Peyer's patch (tissue), 4 donors: ENCODE measurements around the gene GALNT2. TPM values are rescaled to one million over a fixed set of nuclear protein-coding genes. Genes with fewer than 3 reads are reported as not detected.

ENCODE experiments used
- DNase-seq, 3 donors: peaks; one replicate each; pipeline ENCODE4 v3.0.0-alpha.2; 2017 to 2019
- H3K27ac ChIP-seq, 4 donors: fragments of 200-600 bp; sonication (generic); one replicate each; pipeline ENCODE4 v1.5.1; 2016 to 2019
- H3K27me3 ChIP-seq, 2 donors: fragments of 200-600 bp; sonication (generic); one replicate each; pipeline ENCODE4 v1.5.1; 2019
- H3K36me3 ChIP-seq, 3 donors: fragments of 200-600 bp; sonication (generic); one replicate each; pipeline ENCODE4 v1.5.1; 2016 to 2019
- H3K4me1 ChIP-seq, 4 donors: fragments of 200-600 bp; sonication (generic); one replicate each; pipeline ENCODE4 v1.5.1; 2016 to 2019
- H3K4me3 ChIP-seq, 4 donors: fragments of 200-600 bp; sonication (generic); 1 replicate in 3 of 4; 2 replicates in 1 of 4; pipeline ENCODE4 v1.5.1; 2016 to 2019; ENCODE audit warnings: mild to moderate bottlenecking in 1 of 4
- H3K9me3 ChIP-seq, 4 donors: fragments of 200-600 bp; sonication (generic); one replicate each; pipeline ENCODE4 v1.5.1; 2016 to 2019; ENCODE audit warnings: mild to moderate bottlenecking in 1 of 4
- POLR2A ChIP-seq, 2 donors: fragments of 450-650 bp; IDR thresholded peaks; one replicate each; pipeline ENCODE4 v1.5.1; 2017; ENCODE audit warnings: antibody characterized with exemption in 2 of 2, mild to moderate bottlenecking in 2 of 2, moderate library complexity in 2 of 2
- total RNA-seq, 4 donors: library from RNA; depleted of rRNA; stranded (reverse); fragments of >200 nt; gene quantifications; one replicate each; pipeline ENCODE4 v1.1.0, GENCODE V29; 2016
- TF ChIP-seq, protein P1 (sequence below), 6 experiments: fragments of 450-650 bp in 4 of 6; fragments of 200-600 bp in 2 of 6; sonication (generic) in 1 of 6; IDR thresholded peaks; one replicate each; pipeline ENCODE4 v1.5.1; 2017 to 2019; ENCODE audit warnings: antibody characterized with exemption in 6 of 6, mild to moderate bottlenecking in 3 of 6, moderate library complexity in 1 of 6

GALNT2 gene
- total RNA-seq, 4 donors from 2014 or later: 36.3 to 52.5 (median 43.6) TPM

DNA sequence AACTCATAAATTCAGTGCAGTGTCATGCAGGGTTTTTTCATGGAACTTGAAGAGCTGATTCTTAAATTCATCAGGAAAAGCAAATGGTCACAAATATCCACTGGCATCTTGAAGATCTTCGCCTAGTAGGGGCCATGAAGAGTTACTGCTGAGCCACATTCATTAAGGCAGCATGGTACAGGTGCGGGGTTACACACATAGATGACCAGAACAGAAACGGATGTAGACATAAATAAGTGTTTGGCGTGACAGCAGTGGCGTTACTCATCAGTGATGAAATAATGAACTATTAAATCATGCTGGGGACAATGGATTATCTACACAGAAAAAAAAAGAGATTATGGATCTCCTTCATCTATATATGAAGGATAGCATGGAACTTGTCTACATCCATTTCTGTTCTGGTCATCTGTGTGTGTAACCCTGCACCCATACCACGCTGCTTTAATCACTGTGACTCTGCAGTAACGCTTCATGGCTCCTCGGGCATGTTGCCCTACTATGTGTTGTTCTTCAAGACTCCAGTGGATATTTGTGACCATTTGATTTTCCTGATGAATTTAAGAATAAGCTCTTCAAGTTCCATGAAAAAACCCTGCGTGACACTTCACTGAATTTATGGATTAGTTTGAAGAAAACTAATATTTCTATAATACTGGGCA lies 161.3 kb downstream of the GALNT2 start:
- Histone ChIP-seq H3K4me1 (no peaks in the 10 kb centered on the region), H3K36me3 (no peaks in the 10 kb centered on the region), H3K27me3 (no peaks in the 10 kb centered on the region), H3K27ac (no peak overlapping the region), H3K9me3 (no peaks in the 10 kb centered on the region), H3K4me3 (no peak overlapping the region)
- DNase-seq: no peak
- TF ChIP-seq, protein P1, sequence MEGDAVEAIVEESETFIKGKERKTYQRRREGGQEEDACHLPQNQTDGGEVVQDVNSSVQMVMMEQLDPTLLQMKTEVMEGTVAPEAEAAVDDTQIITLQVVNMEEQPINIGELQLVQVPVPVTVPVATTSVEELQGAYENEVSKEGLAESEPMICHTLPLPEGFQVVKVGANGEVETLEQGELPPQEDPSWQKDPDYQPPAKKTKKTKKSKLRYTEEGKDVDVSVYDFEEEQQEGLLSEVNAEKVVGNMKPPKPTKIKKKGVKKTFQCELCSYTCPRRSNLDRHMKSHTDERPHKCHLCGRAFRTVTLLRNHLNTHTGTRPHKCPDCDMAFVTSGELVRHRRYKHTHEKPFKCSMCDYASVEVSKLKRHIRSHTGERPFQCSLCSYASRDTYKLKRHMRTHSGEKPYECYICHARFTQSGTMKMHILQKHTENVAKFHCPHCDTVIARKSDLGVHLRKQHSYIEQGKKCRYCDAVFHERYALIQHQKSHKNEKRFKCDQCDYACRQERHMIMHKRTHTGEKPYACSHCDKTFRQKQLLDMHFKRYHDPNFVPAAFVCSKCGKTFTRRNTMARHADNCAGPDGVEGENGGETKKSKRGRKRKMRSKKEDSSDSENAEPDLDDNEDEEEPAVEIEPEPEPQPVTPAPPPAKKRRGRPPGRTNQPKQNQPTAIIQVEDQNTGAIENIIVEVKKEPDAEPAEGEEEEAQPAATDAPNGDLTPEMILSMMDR (IDR thresholded peaks at IDR 0.05): no peak
- no peak for TF ChIP-seq POLR2A (IDR thresholded peaks at IDR 0.05)

DNA sequence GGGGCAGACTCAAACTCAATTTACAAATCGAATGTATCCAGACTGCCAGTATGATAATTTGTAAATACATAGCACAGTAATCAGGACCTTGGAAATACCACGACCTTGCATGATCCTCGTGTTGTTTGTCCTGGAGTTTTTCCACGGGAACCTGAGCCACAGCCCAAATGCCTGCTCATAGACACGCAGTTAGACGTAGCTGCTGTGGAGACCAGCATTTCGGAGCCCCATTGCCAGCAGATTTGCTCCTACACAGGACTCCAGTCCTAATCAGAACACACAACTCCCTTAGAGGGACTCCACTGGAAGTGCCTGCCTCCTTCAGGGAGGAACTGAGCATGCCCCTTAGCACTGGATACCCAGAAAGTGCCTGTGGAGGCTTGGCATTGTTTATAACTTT lies 163.2 kb downstream of the GALNT2 start:
- Histone ChIP-seq H3K27ac (no peak overlapping the region), H3K27me3 (no peaks in the 10 kb centered on the region), H3K36me3 (no peaks in the 10 kb centered on the region), H3K9me3 (no peaks in the 10 kb centered on the region), H3K4me1 (no peaks in the 10 kb centered on the region), H3K4me3 (no peak overlapping the region)
- TF ChIP-seq, protein P1 (IDR thresholded peaks at IDR 0.05): no peak
- TF ChIP-seq POLR2A (IDR thresholded peaks at IDR 0.05): no peak
- no peak for DNase-seq

DNA sequence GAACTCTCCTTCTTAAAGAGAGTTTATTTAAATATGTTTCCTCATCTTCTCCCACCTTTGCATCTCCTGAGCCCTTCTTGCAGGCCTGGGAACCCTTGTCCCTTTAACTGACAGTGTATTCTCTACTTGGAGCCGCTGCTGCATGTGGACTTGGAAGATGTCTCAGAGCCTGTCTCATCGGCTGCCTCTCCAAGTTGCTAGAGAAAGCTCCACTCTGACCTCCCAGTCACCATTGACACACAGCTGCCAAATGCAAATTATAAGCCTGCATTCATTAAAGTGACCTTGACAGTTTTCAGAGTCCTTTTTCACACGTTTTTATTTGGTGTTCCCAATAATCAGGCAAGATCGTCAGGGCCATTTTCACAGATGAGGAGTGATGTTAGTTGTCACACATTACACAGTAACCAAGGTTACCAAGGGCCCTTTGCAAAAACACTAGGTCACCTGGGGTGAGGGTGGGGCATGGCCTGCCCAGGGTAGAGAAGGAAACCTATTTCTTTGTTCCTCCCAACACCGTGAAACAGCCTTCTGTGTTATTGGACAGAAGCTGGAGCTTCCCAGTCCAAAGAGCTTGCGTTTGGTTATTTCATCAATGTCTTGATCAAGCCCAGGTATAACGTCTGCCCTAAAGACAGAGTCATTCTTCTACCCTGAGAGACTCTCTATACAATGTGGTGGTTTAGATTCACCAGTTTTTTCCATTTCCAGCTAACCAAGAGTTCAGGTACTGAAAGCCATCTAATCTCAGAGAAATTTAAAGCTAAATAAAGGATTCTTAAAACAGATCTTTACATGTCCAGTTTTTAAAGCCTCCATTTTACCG lies 164.1 kb downstream of the GALNT2 start:
- H3K4me3 ChIP-seq: no peak overlapping the region
- no peaks in the 10 kb centered on the region for H3K9me3 ChIP-seq
- no peak overlapping the region for H3K27ac ChIP-seq
- no peak for DNase-seq
- no peaks in the 10 kb centered on the region for H3K4me1 ChIP-seq
- no peaks in the 10 kb centered on the region for H3K36me3 ChIP-seq
- H3K27me3 ChIP-seq: no peaks in the 10 kb centered on the region
- TF ChIP-seq, protein P1 (IDR thresholded peaks at IDR 0.05): no peak
- no peak for TF ChIP-seq POLR2A (IDR thresholded peaks at IDR 0.05)

DNA sequence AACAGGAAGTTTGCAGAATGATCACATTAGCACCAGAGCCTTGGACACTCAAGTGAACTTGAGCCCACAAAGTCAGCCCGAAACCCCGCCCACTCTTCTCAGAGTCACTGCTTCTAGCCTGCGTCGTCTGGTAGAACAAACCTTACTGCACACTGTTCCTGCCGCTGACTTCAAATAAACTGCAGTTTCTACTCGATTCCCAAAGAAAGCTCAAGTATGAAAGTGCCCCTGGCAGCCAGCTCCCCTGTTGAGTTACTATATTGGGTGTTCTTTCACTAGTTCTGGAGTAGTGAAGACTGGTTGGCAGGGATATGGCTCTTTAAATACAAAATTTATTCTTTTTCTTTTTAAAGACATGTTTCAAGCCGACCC lies 164.7 kb downstream of the GALNT2 start:
- no peak overlapping the region for H3K27ac ChIP-seq
- no peak overlapping the region for H3K4me3 ChIP-seq
- TF ChIP-seq, protein P1 (IDR thresholded peaks at IDR 0.05): no peak
- TF ChIP-seq POLR2A (IDR thresholded peaks at IDR 0.05): no peak
- H3K4me1 ChIP-seq: no peaks in the 10 kb centered on the region
- H3K27me3 ChIP-seq: no peaks in the 10 kb centered on the region
- no peaks in the 10 kb centered on the region for H3K36me3 ChIP-seq
- DNase-seq: peak in 2 of 3 donors; percentile 33 to 73
- no peaks in the 10 kb centered on the region for H3K9me3 ChIP-seq

DNA sequence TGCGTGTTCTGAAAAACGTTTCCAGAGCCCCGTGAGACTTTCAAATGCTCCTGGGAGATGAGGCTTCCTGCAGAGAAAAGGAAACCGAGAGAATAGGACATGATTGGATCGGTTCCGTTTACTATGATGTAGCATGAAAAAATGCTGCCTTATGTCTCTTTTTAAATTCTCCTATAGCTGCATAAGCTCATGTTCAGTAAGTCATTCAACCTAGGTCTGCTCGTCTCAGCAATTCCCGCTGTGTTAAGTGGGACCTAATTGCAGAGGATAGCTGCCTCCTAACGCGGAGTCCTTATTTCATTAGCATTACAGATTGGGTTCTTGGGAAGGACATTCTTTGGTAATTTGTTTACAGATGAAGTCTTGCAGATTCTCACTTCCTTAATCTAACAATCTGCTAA lies 165.3 kb downstream of the GALNT2 start:
- no peak overlapping the region for H3K27ac ChIP-seq
- no peak for DNase-seq

More for the DNA sequence above, 165.3 kb downstream of the GALNT2 start:
- no peaks in the 10 kb centered on the region for H3K9me3 ChIP-seq
- no peaks in the 10 kb centered on the region for H3K27me3 ChIP-seq
- TF ChIP-seq, protein P1 (IDR thresholded peaks at IDR 0.05): no peak
- TF ChIP-seq POLR2A (IDR thresholded peaks at IDR 0.05): no peak
- no peaks in the 10 kb centered on the region for H3K4me1 ChIP-seq
- H3K4me3 ChIP-seq: no peak overlapping the region
- H3K36me3 ChIP-seq: no peaks in the 10 kb centered on the region
